ENCODE data around the gene SLC49A4.

The SLC49A4 gene

DNA sequence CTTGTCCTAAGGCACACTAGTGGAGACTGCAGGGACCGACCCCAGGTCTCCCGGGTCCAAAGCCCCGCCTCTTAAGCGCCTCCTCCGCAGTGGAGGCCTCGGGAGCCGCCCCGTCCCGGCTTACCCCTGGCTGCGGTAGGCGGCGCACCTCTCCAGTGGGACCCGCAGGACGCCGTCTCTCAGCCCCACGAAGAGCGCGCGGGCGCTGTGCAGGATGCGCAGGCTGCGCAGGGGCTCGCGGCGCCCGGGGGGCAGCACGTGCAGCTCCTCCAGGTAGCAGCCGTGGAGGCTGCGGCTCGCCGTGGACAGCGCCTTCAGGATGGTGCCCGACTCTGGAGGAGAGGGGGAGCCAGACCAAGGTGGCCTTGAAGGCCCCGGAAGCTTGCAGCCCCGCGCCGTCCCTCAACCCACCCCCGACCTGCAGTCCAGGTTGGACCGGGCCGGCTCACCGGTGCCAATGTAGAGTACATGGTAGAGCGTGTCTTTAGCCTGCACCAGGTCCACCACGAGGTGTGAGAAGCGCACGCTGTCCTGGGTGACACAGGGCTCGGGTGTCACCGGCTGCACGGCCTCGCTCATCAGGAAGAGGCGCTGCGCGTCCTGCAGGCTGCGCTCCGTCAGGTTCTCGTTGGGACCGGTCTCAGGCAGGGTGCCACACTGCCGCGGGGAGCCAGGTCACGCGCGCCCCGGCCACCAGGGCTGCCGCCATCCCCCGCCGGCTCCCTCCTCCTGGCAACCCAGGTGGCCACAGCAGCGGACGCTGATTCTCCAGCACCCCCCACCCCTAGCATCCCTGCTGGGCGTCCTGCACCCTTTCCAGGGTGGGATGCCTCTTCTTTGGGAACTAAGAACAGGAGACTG is 127.2 kb downstream of the SLC49A4 start:
- TF ChIP-seq, protein P1, sequence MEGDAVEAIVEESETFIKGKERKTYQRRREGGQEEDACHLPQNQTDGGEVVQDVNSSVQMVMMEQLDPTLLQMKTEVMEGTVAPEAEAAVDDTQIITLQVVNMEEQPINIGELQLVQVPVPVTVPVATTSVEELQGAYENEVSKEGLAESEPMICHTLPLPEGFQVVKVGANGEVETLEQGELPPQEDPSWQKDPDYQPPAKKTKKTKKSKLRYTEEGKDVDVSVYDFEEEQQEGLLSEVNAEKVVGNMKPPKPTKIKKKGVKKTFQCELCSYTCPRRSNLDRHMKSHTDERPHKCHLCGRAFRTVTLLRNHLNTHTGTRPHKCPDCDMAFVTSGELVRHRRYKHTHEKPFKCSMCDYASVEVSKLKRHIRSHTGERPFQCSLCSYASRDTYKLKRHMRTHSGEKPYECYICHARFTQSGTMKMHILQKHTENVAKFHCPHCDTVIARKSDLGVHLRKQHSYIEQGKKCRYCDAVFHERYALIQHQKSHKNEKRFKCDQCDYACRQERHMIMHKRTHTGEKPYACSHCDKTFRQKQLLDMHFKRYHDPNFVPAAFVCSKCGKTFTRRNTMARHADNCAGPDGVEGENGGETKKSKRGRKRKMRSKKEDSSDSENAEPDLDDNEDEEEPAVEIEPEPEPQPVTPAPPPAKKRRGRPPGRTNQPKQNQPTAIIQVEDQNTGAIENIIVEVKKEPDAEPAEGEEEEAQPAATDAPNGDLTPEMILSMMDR (IDR thresholded peaks at IDR 0.05; ENCODE audit: low read depth, low read length, missing control alignments): no peak
- in situ Hi-C loops (cut with HindIII; ENCODE audit: low sequenced_read_pairs): no loop called here
- no peak for DNase-seq (ENCODE audit: low read depth)
- H3K4me3 ChIP-seq (ENCODE audit: low read depth, low read length): no peak overlapping the region

DNA sequence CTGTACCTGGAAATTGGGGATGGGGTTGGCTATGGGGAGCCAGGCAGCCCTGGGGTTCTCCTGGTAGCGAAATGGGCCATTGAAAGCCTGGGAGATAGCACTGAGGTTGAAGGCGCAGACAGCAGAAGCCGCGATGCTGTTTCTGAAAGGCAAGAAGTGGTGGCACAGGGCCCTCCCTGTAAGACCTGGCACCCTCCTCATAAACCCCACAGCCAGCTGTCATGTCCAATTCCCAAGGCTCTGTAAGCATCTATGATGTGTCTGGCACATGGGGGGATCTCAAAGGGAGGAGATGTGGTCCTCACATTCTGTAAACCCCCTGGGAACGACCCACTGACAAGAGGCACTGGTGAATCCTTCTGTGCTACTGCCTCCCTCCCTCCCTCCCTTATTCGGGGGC is 128.7 kb downstream of the SLC49A4 start:
- H3K4me3 ChIP-seq (ENCODE audit: low read depth, low read length): no peak overlapping the region
- in situ Hi-C loops (cut with HindIII; ENCODE audit: low sequenced_read_pairs): no loop called here
- TF ChIP-seq, protein P1 (IDR thresholded peaks at IDR 0.05; ENCODE audit: low read depth, low read length, missing control alignments): no peak
- no peak for DNase-seq (ENCODE audit: low read depth)

DNA sequence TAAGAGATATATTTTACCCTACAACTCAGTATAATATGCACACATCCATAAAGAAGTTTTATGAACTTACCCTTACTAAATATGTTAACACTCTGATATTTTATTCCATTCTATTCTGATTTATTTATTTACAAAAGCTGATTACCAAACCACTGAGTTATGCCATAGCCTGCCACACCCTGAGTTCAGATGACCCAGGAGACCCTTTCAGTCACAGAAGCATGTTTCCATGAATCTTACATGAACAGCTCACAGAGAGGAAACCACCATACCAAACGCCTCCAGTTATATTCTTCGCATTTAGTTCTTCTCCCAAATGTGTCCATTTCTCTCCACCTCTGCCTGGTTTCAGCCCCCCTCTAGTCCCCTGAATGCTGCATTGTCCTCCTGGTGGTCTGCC is 129.2 kb downstream of the SLC49A4 start:
- H3K4me3 ChIP-seq (ENCODE audit: low read depth, low read length): no peak overlapping the region
- in situ Hi-C loops (cut with HindIII; ENCODE audit: low sequenced_read_pairs): no loop called here
- TF ChIP-seq, protein P1 (IDR thresholded peaks at IDR 0.05; ENCODE audit: low read depth, low read length, missing control alignments): no peak
- DNase-seq (ENCODE audit: low read depth): no peak

DNA sequence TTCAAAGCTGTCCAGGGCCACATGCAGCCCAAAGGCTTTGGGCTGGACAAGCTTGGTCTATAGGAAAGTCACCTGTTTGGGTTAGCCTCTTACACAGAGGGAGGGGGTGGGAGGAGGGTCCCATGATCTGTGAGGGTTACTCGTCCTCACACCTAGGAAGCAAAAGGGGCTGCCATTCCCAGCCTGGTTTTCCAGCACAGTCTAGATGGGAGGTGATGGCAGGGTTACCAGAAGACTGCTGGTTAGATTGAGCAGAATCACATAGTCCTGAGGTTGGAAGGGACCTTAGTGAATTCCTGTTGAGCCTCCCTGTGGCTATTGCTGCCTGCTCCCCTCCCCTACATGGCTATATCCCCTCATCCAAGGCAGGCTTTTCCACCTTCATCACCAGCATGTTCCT is 130.9 kb downstream of the SLC49A4 start:
- H3K4me3 ChIP-seq (ENCODE audit: low read depth, low read length): no peak overlapping the region
- no peak for DNase-seq (ENCODE audit: low read depth)
- in situ Hi-C loops (cut with HindIII; ENCODE audit: low sequenced_read_pairs): no loop called here
- TF ChIP-seq, protein P1 (IDR thresholded peaks at IDR 0.05; ENCODE audit: low read depth, low read length, missing control alignments): no peak

DNA sequence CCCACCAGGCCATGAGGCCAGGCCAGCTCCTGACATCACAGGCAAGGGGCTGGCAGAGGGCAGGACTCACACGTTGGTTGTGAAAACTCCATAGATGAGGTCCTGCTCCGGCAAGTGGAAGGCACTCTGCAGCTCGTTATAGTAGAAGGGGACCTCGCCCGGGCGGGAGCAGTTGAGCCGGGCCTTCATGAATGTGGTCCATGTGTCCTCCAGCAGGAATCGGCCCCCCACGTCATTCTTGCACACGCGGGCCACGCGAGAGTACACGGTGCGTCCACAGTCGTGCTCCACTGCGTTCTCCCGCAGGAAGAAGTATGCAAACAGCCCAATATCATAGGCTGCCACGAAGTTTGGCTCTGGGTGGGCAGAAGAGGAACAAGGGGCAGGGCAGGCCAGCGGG is 131.5 kb downstream of the SLC49A4 start:
- TF ChIP-seq, protein P1 (IDR thresholded peaks at IDR 0.05; ENCODE audit: low read depth, low read length, missing control alignments): no peak
- in situ Hi-C loops (cut with HindIII; ENCODE audit: low sequenced_read_pairs): no loop called here
- DNase-seq (ENCODE audit: low read depth): no peak
- H3K4me3 ChIP-seq (ENCODE audit: low read depth, low read length): no peak overlapping the region

DNA sequence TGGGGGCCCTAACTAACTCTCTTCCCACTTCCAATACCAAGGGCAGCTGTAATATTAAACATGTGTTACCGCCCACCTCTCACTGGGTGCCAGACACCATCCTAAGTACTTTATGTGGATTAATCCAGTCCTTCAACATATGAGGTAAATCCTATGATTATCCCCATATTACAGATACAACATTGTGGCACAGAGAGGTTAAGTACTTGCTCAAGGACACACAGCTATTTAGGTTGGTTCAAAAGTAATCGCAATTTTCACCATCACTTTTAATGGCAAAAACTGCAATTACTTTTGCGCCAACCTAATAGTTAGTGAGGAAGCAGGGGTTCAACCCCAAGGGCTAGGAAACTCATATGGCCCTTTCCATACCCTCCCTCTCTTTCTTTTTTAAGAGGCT is 131.9 kb downstream of the SLC49A4 start:
- TF ChIP-seq, protein P1 (IDR thresholded peaks at IDR 0.05; ENCODE audit: low read depth, low read length, missing control alignments): no peak
- no peak for DNase-seq (ENCODE audit: low read depth)
- in situ Hi-C loops (cut with HindIII; ENCODE audit: low sequenced_read_pairs): no loop called here
- no peak overlapping the region for H3K4me3 ChIP-seq (ENCODE audit: low read depth, low read length)

Measured in astrocyte of the cerebellum (primary cell).